HEK293 (cell line): ENCODE data around the gene TTC31.

ENCODE experiments used
- BCL11A ChIP-seq: fragments of 450-650 bp; formaldehyde crosslinking; IDR thresholded peaks from 2 replicates; pipeline ENCODE4 v1.5.1; 2016; ENCODE audit warnings: low read depth, missing biosample characterization, missing genetic modification characterization
- GLI2 ChIP-seq: fragments of 450-650 bp; formaldehyde crosslinking; IDR thresholded peaks from 2 replicates; pipeline ENCODE4; 2017; ENCODE audit warnings: missing biosample characterization, missing genetic modification characterization, low read depth, borderline replicate concordance
- HOXA7 ChIP-seq: sonication (generic); formaldehyde crosslinking; IDR thresholded peaks from 2 replicates; pipeline ENCODE4 v1.8.1; 2022; ENCODE audit warnings: missing genetic modification reagents, borderline replicate concordance
- HOXC10 ChIP-seq: sonication (generic); formaldehyde crosslinking; IDR thresholded peaks from 2 replicates; pipeline ENCODE4 v1.8.1; 2023; ENCODE audit warnings: mild to moderate bottlenecking, missing genetic modification reagents
- IKZF3 ChIP-seq: fragments of 450-650 bp; IDR thresholded peaks from 2 replicates; pipeline ENCODE4 v1.5.0; 2018; ENCODE audit warnings: missing biosample characterization, mild to moderate bottlenecking, missing genetic modification characterization, moderate library complexity
- KLF1 ChIP-seq: fragments of 450-650 bp; formaldehyde crosslinking; IDR thresholded peaks from 2 replicates; pipeline ENCODE4 v1.5.1; 2016; ENCODE audit warnings: missing biosample characterization, missing genetic modification characterization
- KLF16 ChIP-seq: fragments of 450-650 bp; formaldehyde crosslinking; IDR thresholded peaks from 2 replicates; pipeline ENCODE4 v1.5.1; 2017; ENCODE audit warnings: missing biosample characterization, missing genetic modification characterization
- KLF8 ChIP-seq: fragments of 450-650 bp; formaldehyde crosslinking; IDR thresholded peaks from 2 replicates; pipeline ENCODE4 v1.5.1; 2016; ENCODE audit warnings: missing biosample characterization, missing genetic modification characterization
- KLF9 ChIP-seq: fragments of 450-650 bp; formaldehyde crosslinking; IDR thresholded peaks from 2 replicates; pipeline ENCODE4 v1.5.1; 2016; ENCODE audit warnings: missing biosample characterization, missing genetic modification characterization, low read depth
- MYNN ChIP-seq: fragments of 450-650 bp; formaldehyde crosslinking; IDR thresholded peaks from 2 replicates; pipeline ENCODE4 v1.5.1; 2016; ENCODE audit warnings: missing biosample characterization, missing genetic modification characterization, borderline replicate concordance
- SP3 ChIP-seq: fragments of 450-650 bp; formaldehyde crosslinking; IDR thresholded peaks from 2 replicates; pipeline ENCODE4 v1.5.1; 2016; ENCODE audit warnings: missing biosample characterization, missing genetic modification characterization
- TRIM28 ChIP-seq: IDR thresholded peaks from 2 replicates; pipeline ENCODE4 v1.6.1; 2011; ENCODE audit warnings: low read length, control low read depth, borderline replicate concordance
- YY1 ChIP-seq: fragments of 450-650 bp; formaldehyde crosslinking; IDR thresholded peaks from 2 replicates; pipeline ENCODE4 v1.5.1; 2018; ENCODE audit warnings: missing biosample characterization, missing genetic modification characterization
- ZBTB17 ChIP-seq: fragments of 450-650 bp; formaldehyde crosslinking; IDR thresholded peaks from 2 replicates; pipeline ENCODE4 v1.5.1; 2016; ENCODE audit warnings: missing biosample characterization, missing genetic modification characterization
- ZBTB21 ChIP-seq: fragments of 450-650 bp; formaldehyde crosslinking; IDR thresholded peaks from 2 replicates; pipeline ENCODE4 v1.5.1; 2017; ENCODE audit warnings: missing biosample characterization, missing genetic modification characterization
- ZBTB48 ChIP-seq: fragments of 450-650 bp; formaldehyde crosslinking; IDR thresholded peaks from 2 replicates; pipeline ENCODE4 v1.5.1; 2016; ENCODE audit warnings: missing biosample characterization, missing genetic modification characterization
- ZBTB8A ChIP-seq: fragments of 450-650 bp; formaldehyde crosslinking; IDR thresholded peaks from 2 replicates; pipeline ENCODE4 v1.5.1; 2016; ENCODE audit warnings: missing biosample characterization, missing genetic modification characterization
- ZFP37 ChIP-seq: fragments of 450-650 bp; formaldehyde crosslinking; IDR thresholded peaks from 2 replicates; pipeline ENCODE4 v1.5.1; 2016; ENCODE audit warnings: missing biosample characterization, missing genetic modification characterization
- ZNF175 ChIP-seq: fragments of 450-650 bp; formaldehyde crosslinking; IDR thresholded peaks from 2 replicates; pipeline ENCODE4 v1.5.1; 2016; ENCODE audit warnings: missing biosample characterization, missing genetic modification characterization
- ZNF19 ChIP-seq: fragments of 450-650 bp; formaldehyde crosslinking; IDR thresholded peaks from 2 replicates; pipeline ENCODE4; 2016; ENCODE audit warnings: missing biosample characterization, missing genetic modification characterization, low read depth
- ZNF324 ChIP-seq: fragments of 450-650 bp; formaldehyde crosslinking; IDR thresholded peaks from 2 replicates; pipeline ENCODE4 v1.5.1; 2016; ENCODE audit warnings: missing biosample characterization, missing genetic modification characterization
- ZNF394 ChIP-seq: fragments of 450-650 bp; formaldehyde crosslinking; IDR thresholded peaks from 2 replicates; pipeline ENCODE4 v1.5.1; 2016; ENCODE audit warnings: missing biosample characterization, missing genetic modification characterization, mild to moderate bottlenecking, moderate library complexity, borderline replicate concordance
- ZNF423 ChIP-seq: fragments of 450-650 bp; formaldehyde crosslinking; IDR thresholded peaks from 2 replicates; pipeline ENCODE4 v1.5.1; 2016; ENCODE audit warnings: missing biosample characterization, missing genetic modification characterization
- ZNF548 ChIP-seq: fragments of 450-650 bp; formaldehyde crosslinking; IDR thresholded peaks from 2 replicates; pipeline ENCODE4 v1.5.1; 2016; ENCODE audit warnings: missing biosample characterization, missing genetic modification characterization
- ZNF629 ChIP-seq: fragments of 450-650 bp; formaldehyde crosslinking; IDR thresholded peaks from 2 replicates; pipeline ENCODE4 v1.5.1; 2017; ENCODE audit warnings: missing biosample characterization, missing genetic modification characterization
- ZNF660 ChIP-seq: fragments of 450-650 bp; IDR thresholded peaks from 2 replicates; pipeline ENCODE4 v1.5.1; 2018; ENCODE audit warnings: missing biosample characterization, mild to moderate bottlenecking, missing genetic modification characterization
- ZNF76 ChIP-seq: fragments of 450-650 bp; formaldehyde crosslinking; IDR thresholded peaks from 2 replicates; pipeline ENCODE4; 2016; ENCODE audit warnings: low read depth, missing biosample characterization, missing genetic modification characterization, borderline replicate concordance
- ZNF830 ChIP-seq: fragments of 450-650 bp; IDR thresholded peaks from 2 replicates; pipeline ENCODE4 v1.5.0; 2018; ENCODE audit warnings: missing biosample characterization, missing genetic modification characterization, low read depth, mild to moderate bottlenecking, moderate library complexity
- ZSCAN30 ChIP-seq: fragments of 450-650 bp; IDR thresholded peaks from 2 replicates; pipeline ENCODE4 v1.5.1; 2018; ENCODE audit warnings: missing biosample characterization, mild to moderate bottlenecking, missing genetic modification characterization, moderate library complexity
- ZXDB ChIP-seq: fragments of 450-650 bp; formaldehyde crosslinking; IDR thresholded peaks from 2 replicates; pipeline ENCODE4 v1.5.1; 2016; ENCODE audit warnings: missing biosample characterization, missing genetic modification characterization
- TF ChIP-seq, protein P1 (sequence below): fragments of 450-650 bp; formaldehyde crosslinking; conservative IDR thresholded peaks from 2 replicates; pipeline ENCODE4 v1.5.1; 2016; ENCODE audit warnings: low read depth, missing biosample characterization, missing genetic modification characterization
- TF ChIP-seq, protein P2 (sequence below): fragments of 450-650 bp; formaldehyde crosslinking; optimal IDR thresholded peaks from 2 replicates; pipeline ENCODE3; 2016; ENCODE audit warnings: missing biosample characterization, mild to moderate bottlenecking, missing genetic modification characterization
- TF ChIP-seq, protein P3 (sequence below): fragments of 450-650 bp; formaldehyde crosslinking; IDR thresholded peaks from 2 replicates; pipeline ENCODE4 v1.5.1; 2017; ENCODE audit warnings: missing biosample characterization, missing genetic modification characterization

Gene TTC31

DNA sequence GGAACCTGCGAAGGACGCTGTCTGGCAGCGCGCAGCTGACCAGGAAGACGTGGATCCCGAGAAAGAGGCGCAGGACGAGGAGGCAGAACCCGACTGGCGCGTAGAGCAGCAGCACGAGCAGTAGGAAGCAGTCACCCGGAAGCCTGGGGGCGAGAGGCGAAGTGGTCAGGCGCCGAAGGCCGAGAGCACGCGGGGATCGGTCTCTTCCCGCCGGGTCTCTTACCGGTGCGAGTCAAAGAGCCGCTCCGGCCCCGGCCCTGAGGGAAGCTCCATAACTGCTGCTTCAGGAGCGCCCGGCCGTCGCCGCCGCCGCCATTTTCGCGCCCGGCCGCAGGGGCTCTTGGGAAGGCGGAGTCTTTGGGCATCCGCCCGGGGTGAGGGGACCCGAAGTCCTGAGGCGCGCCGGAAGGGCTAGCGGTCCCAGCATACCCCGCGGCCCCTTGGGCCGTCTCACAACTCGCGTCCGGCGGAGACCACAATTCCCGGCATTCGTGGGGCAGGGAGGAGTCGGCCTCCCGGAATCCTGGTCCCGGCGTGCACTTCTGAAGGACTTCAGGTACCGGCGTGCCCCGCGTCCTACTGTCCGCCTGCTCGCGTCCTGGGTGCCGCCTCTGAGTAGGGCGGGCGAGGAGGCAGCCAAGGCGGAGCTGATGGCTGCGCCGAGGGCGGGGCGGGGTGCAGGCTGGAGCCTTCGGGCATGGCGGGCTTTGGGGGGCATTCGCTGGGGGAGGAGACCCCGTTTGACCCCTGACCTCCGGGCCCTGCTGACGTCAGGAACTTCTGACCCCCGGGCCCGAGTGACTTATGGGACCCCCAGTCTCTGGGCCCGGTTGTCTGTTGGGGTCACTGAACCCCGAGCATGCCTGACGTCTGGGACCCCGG is 46.7 kb downstream of the TTC31 start, which contains the start of the genes AUP1 and HTRA2 (continued):
- TF ChIP-seq, protein P1, sequence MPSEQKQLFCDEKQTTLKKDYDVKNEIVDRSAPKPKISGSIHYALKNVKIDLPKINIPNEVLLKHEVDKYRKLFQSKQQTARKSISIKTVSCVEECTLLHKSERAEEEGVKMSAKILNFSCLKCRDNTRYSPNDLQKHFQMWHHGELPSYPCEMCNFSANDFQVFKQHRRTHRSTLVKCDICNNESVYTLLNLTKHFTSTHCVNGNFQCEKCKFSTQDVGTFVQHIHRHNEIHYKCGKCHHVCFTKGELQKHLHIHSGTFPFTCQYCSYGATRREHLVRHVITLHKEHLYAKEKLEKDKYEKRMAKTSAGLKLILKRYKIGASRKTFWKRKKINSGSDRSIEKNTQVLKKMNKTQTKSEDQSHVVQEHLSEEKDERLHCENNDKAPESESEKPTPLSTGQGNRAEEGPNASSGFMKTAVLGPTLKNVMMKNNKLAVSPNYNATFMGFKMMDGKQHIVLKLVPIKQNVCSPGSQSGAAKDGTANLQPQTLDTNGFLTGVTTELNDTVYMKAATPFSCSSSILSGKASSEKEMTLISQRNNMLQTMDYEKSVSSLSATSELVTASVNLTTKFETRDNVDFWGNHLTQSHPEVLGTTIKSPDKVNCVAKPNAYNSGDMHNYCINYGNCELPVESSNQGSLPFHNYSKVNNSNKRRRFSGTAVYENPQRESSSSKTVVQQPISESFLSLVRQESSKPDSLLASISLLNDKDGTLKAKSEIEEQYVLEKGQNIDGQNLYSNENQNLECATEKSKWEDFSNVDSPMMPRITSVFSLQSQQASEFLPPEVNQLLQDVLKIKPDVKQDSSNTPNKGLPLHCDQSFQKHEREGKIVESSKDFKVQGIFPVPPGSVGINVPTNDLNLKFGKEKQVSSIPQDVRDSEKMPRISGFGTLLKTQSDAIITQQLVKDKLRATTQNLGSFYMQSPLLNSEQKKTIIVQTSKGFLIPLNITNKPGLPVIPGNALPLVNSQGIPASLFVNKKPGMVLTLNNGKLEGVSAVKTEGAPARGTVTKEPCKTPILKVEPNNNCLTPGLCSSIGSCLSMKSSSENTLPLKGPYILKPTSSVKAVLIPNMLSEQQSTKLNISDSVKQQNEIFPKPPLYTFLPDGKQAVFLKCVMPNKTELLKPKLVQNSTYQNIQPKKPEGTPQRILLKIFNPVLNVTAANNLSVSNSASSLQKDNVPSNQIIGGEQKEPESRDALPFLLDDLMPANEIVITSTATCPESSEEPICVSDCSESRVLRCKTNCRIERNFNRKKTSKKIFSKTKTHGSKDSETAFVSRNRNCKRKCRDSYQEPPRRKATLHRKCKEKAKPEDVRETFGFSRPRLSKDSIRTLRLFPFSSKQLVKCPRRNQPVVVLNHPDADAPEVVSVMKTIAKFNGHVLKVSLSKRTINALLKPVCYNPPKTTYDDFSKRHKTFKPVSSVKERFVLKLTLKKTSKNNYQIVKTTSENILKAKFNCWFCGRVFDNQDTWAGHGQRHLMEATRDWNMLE: 0 out of 2 replicates have a peak, but pooled peaks have one; percentile 47
- TF ChIP-seq HOXC10 (CRISPR knock-in tag): peak; percentile 30; the same call in 1 of the 2 replicates
- TF ChIP-seq ZBTB48 (tag by site-specific recombination): 0 out of 2 replicates have a peak, but pooled peaks have one; percentile 5
- TF ChIP-seq ZNF423 (tag by site-specific recombination): 0 out of 2 replicates have a peak, but pooled peaks have one; percentile 20
- peak; percentile 19; the same call in 1 of the 2 replicates for TF ChIP-seq ZBTB21
- peak; percentile 88 for TF ChIP-seq ZBTB17 (tag by site-specific recombination)
- no peak for TF ChIP-seq ZNF19
- TF ChIP-seq ZNF394 (tag by site-specific recombination): peak; percentile 67; the same call in 1 of the 2 replicates
- TF ChIP-seq ZNF830: no peak
- peak; percentile 26; the same call in 1 of the 2 replicates for TF ChIP-seq KLF9 (tag by site-specific recombination)
- TF ChIP-seq ZSCAN30 (tag by site-specific recombination): peak; percentile 38; the same call in 1 of the 2 replicates
- TF ChIP-seq ZNF324: peak; percentile 53; the same call in 1 of the 2 replicates
- peak; percentile 85 for TF ChIP-seq ZXDB (tag by site-specific recombination)
- no peak for TF ChIP-seq MYNN (tag by site-specific recombination)
- 0 out of 2 replicates have a peak, but pooled peaks have one; percentile 36 for TF ChIP-seq KLF16 (tag by site-specific recombination)
- TF ChIP-seq KLF8 (tag by site-specific recombination): peak; percentile 90
- no peak for TF ChIP-seq ZNF548 (tag by site-specific recombination)
- TF ChIP-seq ZNF629: peak; percentile 27; the same call in 1 of the 2 replicates
- 0 out of 2 replicates have a peak, but pooled peaks have one; percentile 48 for TF ChIP-seq IKZF3
- TF ChIP-seq, protein P2, sequence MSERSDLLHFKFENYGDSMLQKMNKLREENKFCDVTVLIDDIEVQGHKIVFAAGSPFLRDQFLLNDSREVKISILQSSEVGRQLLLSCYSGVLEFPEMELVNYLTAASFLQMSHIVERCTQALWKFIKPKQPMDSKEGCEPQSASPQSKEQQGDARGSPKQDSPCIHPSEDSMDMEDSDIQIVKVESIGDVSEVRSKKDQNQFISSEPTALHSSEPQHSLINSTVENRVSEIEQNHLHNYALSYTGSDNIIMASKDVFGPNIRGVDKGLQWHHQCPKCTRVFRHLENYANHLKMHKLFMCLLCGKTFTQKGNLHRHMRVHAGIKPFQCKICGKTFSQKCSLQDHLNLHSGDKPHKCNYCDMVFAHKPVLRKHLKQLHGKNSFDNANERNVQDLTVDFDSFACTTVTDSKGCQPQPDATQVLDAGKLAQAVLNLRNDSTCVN (tag by site-specific recombination): peak; percentile 83
- peak; percentile 99 for TF ChIP-seq ZNF76 (tag by site-specific recombination)
- peak; percentile 42; the same call in 1 of the 2 replicates for TF ChIP-seq BCL11A (tag by site-specific recombination)
- TF ChIP-seq, protein P3, sequence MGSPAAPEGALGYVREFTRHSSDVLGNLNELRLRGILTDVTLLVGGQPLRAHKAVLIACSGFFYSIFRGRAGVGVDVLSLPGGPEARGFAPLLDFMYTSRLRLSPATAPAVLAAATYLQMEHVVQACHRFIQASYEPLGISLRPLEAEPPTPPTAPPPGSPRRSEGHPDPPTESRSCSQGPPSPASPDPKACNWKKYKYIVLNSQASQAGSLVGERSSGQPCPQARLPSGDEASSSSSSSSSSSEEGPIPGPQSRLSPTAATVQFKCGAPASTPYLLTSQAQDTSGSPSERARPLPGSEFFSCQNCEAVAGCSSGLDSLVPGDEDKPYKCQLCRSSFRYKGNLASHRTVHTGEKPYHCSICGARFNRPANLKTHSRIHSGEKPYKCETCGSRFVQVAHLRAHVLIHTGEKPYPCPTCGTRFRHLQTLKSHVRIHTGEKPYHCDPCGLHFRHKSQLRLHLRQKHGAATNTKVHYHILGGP (tag by site-specific recombination): no peak
- TF ChIP-seq SP3 (tag by site-specific recombination): peak; percentile 99
- TF ChIP-seq HOXA7 (CRISPR knock-in tag): no peak
- TF ChIP-seq GLI2 (tag by site-specific recombination): no peak
- peak; percentile 89 for TF ChIP-seq YY1
- no peak for TF ChIP-seq ZNF175 (tag by site-specific recombination)
- TF ChIP-seq TRIM28: no peak
- 0 out of 2 replicates have a peak, but pooled peaks have one; percentile 18 for TF ChIP-seq ZNF660 (tag by site-specific recombination)
- peak; percentile 91 for TF ChIP-seq ZBTB8A
- peak; percentile 74; the same call in 1 of the 2 replicates for TF ChIP-seq ZFP37 (tag by site-specific recombination)
- peak; percentile 10; the same call in 1 of the 2 replicates for TF ChIP-seq KLF1 (tag by site-specific recombination)
